ENCODE measurements around the gene HAAO. TPM values are rescaled to one million over a fixed set of nuclear protein-coding genes. Genes with fewer than 3 reads are reported as not detected.
A peak's percentile ranks its signal among the peaks of the same experiment; 100 is the strongest.

HAAO gene
- total and polyA plus RNA-seq, 2 of the 13 experiments (the other 11 are each of a cell fraction or from before 2014, with no cell fraction given) = 36.1 to 42.7 TPM

- TF ChIP-seq ZNF350 (CRISPR knock-in tag; IDR thresholded peaks at IDR 0.05; ENCODE audit: borderline replicate concordance, low read depth) = no peak
- no peak for TF ChIP-seq MBD4 (IDR thresholded peaks at IDR 0.05; ENCODE audit: borderline replicate concordance, low read length)
- TF ChIP-seq BRD4 (CRISPR knock-in tag; IDR thresholded peaks at IDR 0.05) = no peak
- TF ChIP-seq SRSF9 (IDR thresholded peaks at IDR 0.05; ENCODE audit: borderline replicate concordance, insufficient read depth, low read depth, low read length, poor library complexity, severe bottlenecking) = no peak
- TF ChIP-seq LCORL (IDR thresholded peaks at IDR 0.05) = no peak
- TF ChIP-seq LCORL (CRISPR knock-in tag; IDR thresholded peaks at IDR 0.05) = no peak
- no peak for TF ChIP-seq GPBP1L1 (CRISPR knock-in tag; IDR thresholded peaks at IDR 0.05)
- TF ChIP-seq CEBPZ (IDR thresholded peaks at IDR 0.05; ENCODE audit: low read length) = no peak
- no peak for TF ChIP-seq ZNF256 (CRISPR knock-in tag; conservative IDR thresholded peaks at IDR 0.05)
- TF ChIP-seq RXRB (CRISPR knock-in tag; IDR thresholded peaks at IDR 0.05; ENCODE audit: borderline replicate concordance) = no peak
- TF ChIP-seq KDM3A (CRISPR knock-in tag; IDR thresholded peaks at IDR 0.05; ENCODE audit: low read depth) = no peak
- TF ChIP-seq ZNF589 (CRISPR knock-in tag; conservative IDR thresholded peaks at IDR 0.05) = no peak
- TF ChIP-seq CEBPB (IDR thresholded peaks at IDR 0.05; ENCODE audit: borderline replicate concordance, low read depth, low read length) = peak; percentile 52; the same call in 1 of the 2 replicates
- TF ChIP-seq HMGA1 (CRISPR knock-in tag; conservative IDR thresholded peaks at IDR 0.05) = no peak
- no peak for TF ChIP-seq ZNF224 (CRISPR knock-in tag; IDR thresholded peaks at IDR 0.05)
- TF ChIP-seq GPN1 (CRISPR knock-in tag; IDR thresholded peaks at IDR 0.05; ENCODE audit: borderline replicate concordance) = no peak
- no peak for TF ChIP-seq ZNF331 (CRISPR knock-in tag; IDR thresholded peaks at IDR 0.05)
- peak; percentile 46 for TF ChIP-seq NFE2L2 (IDR thresholded peaks at IDR 0.05; ENCODE audit: low read length)
- TF ChIP-seq SNAPC5 (CRISPR knock-in tag; IDR thresholded peaks at IDR 0.05; ENCODE audit: borderline replicate concordance) = no peak
- 0 out of 2 replicates have a peak, but pooled peaks have one; percentile 22 for TF ChIP-seq ZGPAT (CRISPR knock-in tag; IDR thresholded peaks at IDR 0.05)
- TF ChIP-seq ATF4 (CRISPR knock-in tag; IDR thresholded peaks at IDR 0.05) = no peak
- TF ChIP-seq MIXL1 (CRISPR knock-in tag; IDR thresholded peaks at IDR 0.05) = no peak
- no peak for TF ChIP-seq ZSCAN29 (CRISPR knock-in tag; conservative IDR thresholded peaks at IDR 0.05)
- TF ChIP-seq POLR2A (IDR thresholded peaks at IDR 0.05; ENCODE audit: insufficient read depth in 1 of 2, low read depth in 2 of 2, low read length in 2 of 2) = peak in 1 of 2 experiments; percentile 13; a peak in 1 of 4 replicates
- TF ChIP-seq ZNF569 (CRISPR knock-in tag; IDR thresholded peaks at IDR 0.05; ENCODE audit: borderline replicate concordance) = no peak
- TF ChIP-seq HNRNPH1 (optimal IDR thresholded peaks at IDR 0.05; ENCODE audit: low read depth, low read length) = no peak
- TF ChIP-seq TOE1 (CRISPR knock-in tag; IDR thresholded peaks at IDR 0.05) = no peak
Observed at GRCh38 chr2:42799881-42800280, 7.5 kb upstream of the HAAO start (continued).
